ENCODE measurements around the gene KRTAP27-1. TPM values are rescaled to one million over a fixed set of nuclear protein-coding genes. Genes with fewer than 3 reads are reported as not detected.
A peak's percentile ranks its signal among the peaks of the same experiment; 100 is the strongest.

Gene KRTAP27-1
- total RNA-seq, 4 donors from 2014 or later, result not detected

DNA sequence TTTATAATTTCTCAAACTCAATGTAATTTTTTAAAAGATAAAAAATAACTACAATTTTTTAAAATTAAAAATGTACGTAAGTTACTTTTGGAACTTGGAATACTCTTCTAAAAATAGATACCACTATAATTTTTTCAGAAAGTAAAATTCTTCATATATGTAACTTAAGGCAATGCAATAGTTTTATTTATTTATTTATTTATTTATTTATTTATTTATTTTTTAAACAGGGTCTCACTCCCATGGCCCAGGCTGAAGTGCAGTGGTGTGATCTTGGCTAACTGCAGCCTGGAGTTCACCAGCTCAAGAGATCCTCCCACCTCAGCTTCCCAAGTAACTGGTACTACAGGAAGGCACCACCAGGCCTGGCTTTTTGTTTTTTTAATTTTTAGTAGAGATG lies 14.0 kb upstream of the KRTAP27-1 start:
- H3K4me3 ChIP-seq, result no peak overlapping the region
- TF ChIP-seq, protein P1, sequence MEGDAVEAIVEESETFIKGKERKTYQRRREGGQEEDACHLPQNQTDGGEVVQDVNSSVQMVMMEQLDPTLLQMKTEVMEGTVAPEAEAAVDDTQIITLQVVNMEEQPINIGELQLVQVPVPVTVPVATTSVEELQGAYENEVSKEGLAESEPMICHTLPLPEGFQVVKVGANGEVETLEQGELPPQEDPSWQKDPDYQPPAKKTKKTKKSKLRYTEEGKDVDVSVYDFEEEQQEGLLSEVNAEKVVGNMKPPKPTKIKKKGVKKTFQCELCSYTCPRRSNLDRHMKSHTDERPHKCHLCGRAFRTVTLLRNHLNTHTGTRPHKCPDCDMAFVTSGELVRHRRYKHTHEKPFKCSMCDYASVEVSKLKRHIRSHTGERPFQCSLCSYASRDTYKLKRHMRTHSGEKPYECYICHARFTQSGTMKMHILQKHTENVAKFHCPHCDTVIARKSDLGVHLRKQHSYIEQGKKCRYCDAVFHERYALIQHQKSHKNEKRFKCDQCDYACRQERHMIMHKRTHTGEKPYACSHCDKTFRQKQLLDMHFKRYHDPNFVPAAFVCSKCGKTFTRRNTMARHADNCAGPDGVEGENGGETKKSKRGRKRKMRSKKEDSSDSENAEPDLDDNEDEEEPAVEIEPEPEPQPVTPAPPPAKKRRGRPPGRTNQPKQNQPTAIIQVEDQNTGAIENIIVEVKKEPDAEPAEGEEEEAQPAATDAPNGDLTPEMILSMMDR (IDR thresholded peaks at IDR 0.05), result no peak
- no peak for TF ChIP-seq POLR2A (IDR thresholded peaks at IDR 0.05)
- no peak for DNase-seq

DNA sequence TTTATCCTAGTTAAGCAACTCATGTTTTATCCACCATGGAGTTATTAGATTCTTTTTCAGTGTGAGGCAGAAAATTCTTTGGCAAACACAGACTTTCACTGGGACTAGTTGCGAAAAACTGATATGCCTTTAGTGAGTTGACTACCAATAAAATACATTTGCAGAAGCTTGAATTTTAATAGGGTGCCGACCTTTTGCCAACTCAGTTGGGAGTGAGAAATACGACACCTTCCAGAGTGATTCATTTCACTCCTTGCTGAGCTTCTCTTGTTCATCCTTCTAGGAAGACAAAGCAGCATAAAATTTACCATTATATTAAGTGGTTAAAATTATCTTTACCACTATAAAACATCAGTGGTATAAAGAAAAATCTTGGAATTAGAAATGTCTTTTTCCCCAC lies 12.1 kb upstream of the KRTAP27-1 start:
- no peak overlapping the region for H3K4me3 ChIP-seq
- H3K9me3 ChIP-seq, result no peaks in the 10 kb centered on the region
- H3K4me1 ChIP-seq, result no peaks in the 10 kb centered on the region
- H3K36me3 ChIP-seq, result no peaks in the 10 kb centered on the region
- H3K27ac ChIP-seq, result no peak overlapping the region
- H3K27me3 ChIP-seq, result no peaks in the 10 kb centered on the region
- TF ChIP-seq POLR2A (IDR thresholded peaks at IDR 0.05), result no peak
- TF ChIP-seq, protein P1 (IDR thresholded peaks at IDR 0.05), result no peak
- DNase-seq, result no peak

More for the DNA sequence above, 14.0 kb upstream of the KRTAP27-1 start:
- Histone ChIP-seq H3K27me3 (no peaks in the 10 kb centered on the region), H3K36me3 (no peaks in the 10 kb centered on the region), H3K4me1 (no peaks in the 10 kb centered on the region), H3K9me3 (no peaks in the 10 kb centered on the region), H3K27ac (no peak overlapping the region)

DNA sequence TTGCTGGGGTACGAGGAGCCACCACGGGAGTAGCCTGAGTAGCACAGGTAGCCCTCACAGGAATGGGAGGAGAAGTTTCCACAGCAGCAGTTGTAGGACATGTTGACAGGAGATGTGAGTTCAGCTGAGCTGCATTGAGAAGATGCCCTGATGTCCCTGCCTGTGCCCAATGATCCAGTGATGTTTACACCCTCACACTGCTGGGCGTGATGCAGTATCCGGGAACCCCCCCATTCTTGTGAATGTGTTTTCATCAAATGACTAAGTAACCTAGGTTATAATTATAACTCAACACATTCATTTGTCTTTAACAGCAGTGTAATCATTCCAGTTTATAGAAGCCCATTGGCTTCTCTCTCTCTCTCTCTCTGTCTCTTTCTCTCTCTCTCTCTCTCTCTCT lies 11.0 kb upstream of the KRTAP27-1 start, which contains the start of gene KRTAP23-1:
Gene KRTAP23-1 (minus strand): TSS at position 101 of the 400 bp plus-strand sequence. CDS start 0 bp downstream, at position 101.
- Histone ChIP-seq H3K9me3 (no peaks in the 10 kb centered on the region), H3K27me3 (no peaks in the 10 kb centered on the region), H3K36me3 (no peaks in the 10 kb centered on the region), H3K4me3 (no peak within 1 kb of the TSS), H3K4me1 (no peaks in the 10 kb centered on the region), H3K27ac (no peak within 1 kb of the TSS)
- no peak for DNase-seq
- TF ChIP-seq POLR2A (IDR thresholded peaks at IDR 0.05), result no peak
- TF ChIP-seq, protein P1 (IDR thresholded peaks at IDR 0.05), result no peak

DNA sequence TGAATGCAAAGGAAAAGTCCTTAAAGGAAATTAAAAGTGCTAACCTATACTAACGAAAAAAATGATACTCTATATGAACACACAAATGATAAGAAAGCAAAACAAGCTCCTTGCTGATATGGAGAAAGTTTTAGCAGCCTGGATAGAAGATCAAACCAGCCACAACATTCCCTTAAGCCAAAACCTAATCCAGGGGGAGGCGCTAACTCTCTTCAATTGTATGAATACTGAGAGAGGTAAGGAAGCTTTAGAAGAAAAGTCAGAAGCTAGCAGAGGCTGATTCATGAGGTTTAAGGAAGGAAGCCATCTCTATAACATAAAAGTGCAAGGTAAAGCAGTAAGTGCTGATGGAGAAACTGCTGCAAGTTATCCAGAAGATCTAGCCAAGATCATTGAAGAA lies 7.5 kb upstream of the KRTAP27-1 start:
- no peaks in the 10 kb centered on the region for H3K4me1 ChIP-seq
- DNase-seq, result no peak
- H3K27ac ChIP-seq, result no peak overlapping the region
- TF ChIP-seq POLR2A (IDR thresholded peaks at IDR 0.05), result no peak
- TF ChIP-seq, protein P1 (IDR thresholded peaks at IDR 0.05), result no peak
- no peaks in the 10 kb centered on the region for H3K36me3 ChIP-seq
- no peaks in the 10 kb centered on the region for H3K27me3 ChIP-seq
- H3K4me3 ChIP-seq, result no peak overlapping the region
- no peaks in the 10 kb centered on the region for H3K9me3 ChIP-seq

DNA sequence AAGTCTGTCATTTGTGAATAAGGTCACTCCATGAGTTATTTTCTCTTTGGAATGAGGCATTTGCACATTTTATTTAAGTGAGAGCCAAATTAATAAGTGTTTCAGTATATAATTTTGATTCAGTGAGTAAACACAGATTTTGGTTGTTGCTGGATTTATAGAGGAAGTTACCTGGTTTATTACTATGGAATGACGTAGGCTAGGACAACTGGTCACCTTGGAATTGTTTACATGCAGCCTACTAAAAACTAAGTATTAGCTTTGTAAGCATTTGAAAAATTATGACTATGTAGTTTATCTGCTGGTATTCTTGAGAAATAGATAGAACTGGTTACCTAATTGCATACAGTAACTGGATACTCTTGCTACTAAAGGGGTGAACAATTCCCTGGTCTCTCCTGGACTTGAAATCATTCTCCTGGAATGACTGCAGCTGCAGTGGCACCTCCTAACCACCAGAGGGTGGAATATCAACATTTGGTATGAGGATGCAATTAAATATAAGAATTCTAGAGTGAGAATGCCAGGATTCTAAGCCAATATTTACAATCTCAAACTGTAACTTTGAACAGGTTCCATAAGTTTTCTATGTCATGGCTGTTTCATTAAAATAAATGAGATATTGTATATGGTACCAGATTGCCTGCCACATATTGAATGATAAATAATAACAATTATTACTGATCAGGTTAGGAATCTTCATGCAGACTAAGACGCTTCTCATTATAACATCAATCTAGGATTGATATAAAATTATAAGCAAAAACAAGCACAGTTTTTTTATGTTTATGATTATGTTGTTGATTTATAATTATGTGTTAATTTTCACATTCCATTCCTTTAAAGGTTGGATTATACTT lies 3.5 kb upstream of the KRTAP27-1 start:
- Histone ChIP-seq H3K4me1 (no peaks in the 10 kb centered on the region), H3K27me3 (no peaks in the 10 kb centered on the region), H3K27ac (no peak overlapping the region), H3K9me3 (no peaks in the 10 kb centered on the region), H3K36me3 (no peaks in the 10 kb centered on the region), H3K4me3 (no peak overlapping the region)
- DNase-seq, result peak in 1 of 3 donors; percentile 75
- TF ChIP-seq, protein P1 (IDR thresholded peaks at IDR 0.05), result peak in 5 of 6 experiments; percentile 35 to 70 (median 62)
- TF ChIP-seq POLR2A (IDR thresholded peaks at IDR 0.05), result no peak
